ENCODE results near the gene PRKN.
"Not testable (repeated sequence)": the region's sequence is repeated elsewhere in the genome, so short reads cannot be mapped to it uniquely, and the experiment has no call there.

Gene PRKN

DNA sequence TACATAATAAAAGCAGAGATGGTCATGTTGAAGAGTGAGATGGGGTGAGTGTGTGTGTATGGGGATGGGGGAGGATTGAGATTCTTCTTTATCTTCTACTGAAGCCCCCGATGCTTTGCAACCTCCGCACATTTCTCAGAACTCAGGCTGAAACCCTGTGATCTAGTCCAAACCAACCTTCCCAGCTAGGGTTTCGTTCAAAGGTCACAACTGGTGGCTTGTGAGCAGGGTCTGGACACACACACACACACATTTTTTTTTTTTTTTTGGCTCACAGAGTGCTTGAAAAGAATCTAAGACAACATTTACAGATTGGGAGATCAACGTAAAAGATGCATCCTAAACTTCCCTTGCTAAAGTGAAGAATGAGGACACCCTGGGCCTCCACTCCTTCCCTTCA is 1228.7 kb downstream of the PRKN start:
- no peak for DNase-seq

DNA sequence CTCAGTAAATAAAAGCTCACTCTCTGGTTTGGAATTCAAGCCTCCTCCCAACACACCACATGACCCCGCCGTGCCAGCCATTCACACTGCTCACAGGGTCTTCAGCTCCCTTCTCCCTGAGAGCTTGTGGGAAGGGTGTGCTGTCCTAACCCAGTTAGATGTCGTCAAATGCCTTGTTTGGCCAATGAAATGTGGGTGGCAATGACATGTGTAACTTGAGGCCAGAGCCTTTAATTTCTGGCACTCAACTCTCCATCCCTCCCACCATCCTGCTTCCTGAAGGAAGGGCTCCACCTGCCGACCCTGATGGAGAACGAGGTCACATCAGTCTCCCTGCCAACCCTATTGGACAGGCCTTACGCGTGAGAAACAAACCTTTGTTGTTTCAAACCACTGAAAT is 1229.2 kb downstream of the PRKN start:
- no peak for DNase-seq

DNA sequence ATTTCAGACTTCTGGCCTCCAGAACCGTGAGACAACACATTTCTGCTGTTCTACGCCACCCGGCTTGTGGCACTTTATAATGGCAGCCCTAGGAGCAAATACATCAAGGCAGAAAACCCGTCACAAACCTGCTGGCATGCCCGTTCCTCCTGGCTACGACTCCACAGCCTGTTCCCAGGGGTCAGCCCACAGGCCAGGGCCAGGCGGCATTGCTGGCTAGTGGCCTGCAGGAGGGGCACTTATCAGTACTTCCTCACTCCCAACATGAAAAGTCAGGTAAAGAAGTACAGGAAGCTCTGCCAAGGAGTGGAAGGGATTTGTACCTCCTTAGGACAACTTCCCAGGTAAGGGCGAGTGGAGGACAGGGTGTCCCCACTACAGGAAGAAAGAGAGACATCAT is 1230.6 kb downstream of the PRKN start:
- DNase-seq = no peak

DNA sequence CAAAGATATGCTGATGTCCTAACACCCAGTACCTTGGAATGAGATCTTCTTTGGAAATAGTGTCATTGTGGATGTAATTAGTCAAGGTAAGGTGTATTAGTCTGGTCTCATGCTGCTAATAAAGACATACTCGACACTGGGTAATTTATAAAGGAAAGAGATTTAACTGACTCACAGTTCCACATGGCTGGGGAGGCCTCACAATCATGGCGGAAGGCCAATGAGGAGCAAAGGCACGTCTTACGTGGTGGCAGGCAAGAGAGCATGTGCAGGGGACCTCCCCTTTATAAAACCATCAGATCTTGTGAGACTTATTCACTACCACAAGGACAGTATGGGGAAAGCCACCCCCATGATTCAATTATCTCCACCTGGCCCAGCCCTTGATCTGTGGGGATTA is 1231.3 kb downstream of the PRKN start:
- DNase-seq = not testable (repeated sequence)

DNA sequence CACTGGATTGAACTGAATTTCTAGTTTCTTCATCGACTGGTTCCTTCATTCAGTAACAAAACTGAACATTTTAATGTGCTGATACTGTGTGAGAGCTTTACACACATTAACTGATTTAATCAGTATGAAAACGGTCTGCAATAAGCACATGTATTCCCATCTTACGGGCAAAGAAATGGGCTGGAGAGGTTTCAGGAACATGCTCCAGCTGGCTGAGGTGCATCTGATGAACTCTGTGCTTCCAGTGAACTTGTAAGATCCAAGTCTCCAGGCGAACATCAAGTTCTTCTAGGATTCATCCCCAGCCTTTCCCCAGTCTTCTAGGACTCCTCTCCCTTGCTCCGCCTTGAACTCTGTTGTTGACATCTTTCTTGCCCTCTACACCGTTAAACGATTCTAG is 1233.0 kb downstream of the PRKN start:
- DNase-seq = no peak

DNA sequence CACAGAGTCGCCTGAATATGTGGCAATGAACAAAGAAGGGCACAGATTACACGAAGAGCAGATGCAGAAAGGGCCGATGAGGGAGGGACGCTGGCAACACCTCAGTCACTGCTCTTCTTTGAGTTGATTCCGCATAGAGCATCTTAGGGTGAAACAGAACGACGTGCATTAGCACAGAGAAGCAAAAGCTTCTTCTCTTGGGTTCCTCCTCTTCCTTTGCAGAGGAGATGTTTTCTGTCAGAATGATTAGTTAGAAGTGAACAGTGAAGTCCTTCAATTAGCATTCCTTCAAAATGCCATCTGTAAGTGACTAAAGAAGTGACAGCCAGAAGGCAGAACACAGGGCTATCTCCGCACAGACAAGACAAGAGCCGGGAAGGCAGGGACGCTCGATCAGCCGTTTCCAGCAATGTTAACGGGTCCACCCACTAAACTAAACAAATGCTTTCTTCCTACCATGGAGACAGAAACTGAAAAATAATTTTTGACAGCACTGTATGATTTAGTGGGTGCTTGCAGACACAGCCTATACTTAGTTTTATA is 1233.9 kb downstream of the PRKN start:
- no peak for DNase-seq

DNA sequence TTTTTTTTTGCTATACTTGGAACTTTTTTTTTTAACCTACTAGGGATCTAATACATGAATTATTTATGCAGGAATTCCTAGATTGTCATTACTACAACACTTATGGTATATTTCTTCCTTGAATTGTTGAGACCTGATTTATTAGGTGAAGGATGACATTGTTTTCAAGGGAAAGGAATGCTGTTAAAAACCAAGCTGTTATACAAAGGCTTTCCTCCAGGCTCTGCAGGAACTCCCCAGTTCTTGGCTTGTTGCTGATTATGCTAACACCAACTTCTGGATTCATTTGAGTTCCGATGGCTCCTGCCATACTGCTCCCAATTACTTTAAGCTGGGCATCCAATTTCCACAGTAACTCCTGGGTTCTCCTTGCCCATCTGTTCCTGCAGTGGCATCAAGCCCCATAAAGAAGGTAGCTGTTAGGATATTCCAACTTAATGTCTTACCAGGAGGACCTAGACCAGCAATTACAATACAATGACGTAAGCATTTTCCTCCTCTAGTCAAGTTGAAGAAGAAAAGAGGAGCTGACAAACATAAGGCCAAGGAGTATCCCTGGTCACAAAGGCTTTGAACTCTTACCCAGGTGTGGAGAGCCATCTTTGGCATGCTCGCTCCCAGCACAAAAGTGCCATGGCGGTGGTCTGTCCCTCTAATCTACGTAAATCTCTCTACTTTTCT is 1237.8 kb downstream of the PRKN start:
- no peak for DNase-seq

DNA sequence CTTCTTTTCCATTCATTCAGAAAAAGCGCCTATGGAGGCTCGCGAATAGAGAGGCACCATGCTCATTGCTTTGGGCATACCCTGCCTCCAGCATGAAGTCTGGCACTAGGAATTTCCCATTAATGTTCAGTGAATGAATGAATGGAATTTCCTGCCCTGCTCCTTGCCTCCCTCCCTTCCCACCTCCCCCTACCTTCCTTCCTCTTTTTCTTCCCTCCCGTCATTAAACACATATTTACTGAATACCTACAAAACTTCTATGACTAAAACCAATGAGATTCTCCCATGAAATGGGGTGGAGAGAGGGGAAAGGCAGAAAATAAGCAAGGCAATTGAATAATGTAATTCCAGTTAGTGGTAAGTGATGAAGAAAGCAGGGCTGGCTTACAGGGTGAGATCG is 1239.9 kb downstream of the PRKN start:
- no peak for DNase-seq

DNA sequence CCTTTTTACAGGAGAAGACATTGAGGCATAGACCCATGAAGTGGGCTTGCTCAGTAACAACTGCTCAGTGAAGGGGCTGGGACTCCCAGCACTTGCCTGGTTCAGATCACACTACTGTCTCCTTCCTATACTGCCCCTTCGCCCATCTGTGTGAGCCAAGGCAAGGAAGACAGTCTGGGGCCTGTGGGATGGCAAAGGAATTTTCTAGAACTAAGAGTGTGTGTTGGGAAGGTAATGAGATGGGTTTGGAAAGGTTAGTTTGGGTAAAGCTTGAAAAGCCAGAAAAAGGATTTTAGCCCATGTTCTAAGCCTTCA is 1240.4 kb downstream of the PRKN start:
- DNase-seq = no peak

DNA sequence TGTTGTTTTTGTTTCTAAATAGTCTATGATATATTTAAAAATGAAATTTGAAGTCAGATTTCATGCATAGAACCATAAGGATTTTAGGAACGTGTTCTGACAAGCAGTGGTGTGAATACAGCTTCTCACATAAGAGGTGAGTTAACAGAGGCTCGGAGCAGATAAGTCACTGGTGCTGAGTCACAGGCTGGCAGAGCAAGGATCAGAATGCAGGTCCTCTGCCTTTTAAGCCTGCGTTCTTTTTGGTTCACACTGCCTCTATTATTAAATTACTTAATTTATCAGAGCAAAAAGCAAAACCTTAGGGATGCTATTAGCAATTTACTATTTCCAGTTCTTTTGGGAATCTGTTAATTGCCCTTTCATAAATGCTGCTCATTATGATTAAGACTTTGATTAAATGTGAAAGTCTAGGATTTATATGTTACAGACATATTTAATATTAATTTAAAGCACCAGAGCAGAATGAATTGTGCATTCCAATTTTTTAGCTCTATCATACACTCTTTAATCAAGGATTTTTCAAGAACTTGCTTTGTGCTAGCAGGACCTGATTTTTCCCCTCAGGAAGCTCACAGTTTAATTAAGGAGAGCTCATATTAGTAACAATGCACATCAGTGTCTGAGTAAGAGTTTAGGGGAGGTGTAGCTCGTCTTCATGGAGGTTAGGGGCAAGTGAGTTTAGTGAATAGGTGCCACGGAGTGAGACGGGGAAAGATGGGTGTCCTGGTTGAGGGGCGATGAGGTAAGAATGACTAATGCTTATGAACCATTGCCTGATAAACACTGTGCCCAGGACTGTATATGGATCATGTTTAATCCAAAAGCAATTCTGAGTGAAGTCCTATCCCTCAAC is 1241.0 kb downstream of the PRKN start:
- no peak for DNase-seq

DNA sequence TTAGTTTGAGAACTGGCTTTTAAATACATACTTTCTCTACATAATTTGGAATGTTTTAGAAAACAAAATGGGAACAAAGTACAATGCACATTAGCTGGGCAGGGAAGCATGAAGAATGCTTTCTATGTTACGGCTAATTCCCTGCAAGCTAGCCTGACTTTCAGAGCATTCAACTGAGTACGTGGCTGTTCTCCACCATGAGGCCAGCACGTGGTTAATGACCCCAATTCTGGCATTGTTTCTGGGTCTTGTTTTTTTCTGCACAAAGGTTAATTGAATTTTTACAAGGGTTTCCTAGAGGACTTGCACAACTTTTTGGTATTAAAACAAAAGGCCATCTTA is 1245.1 kb downstream of the PRKN start:
- DNase-seq = no peak

DNA sequence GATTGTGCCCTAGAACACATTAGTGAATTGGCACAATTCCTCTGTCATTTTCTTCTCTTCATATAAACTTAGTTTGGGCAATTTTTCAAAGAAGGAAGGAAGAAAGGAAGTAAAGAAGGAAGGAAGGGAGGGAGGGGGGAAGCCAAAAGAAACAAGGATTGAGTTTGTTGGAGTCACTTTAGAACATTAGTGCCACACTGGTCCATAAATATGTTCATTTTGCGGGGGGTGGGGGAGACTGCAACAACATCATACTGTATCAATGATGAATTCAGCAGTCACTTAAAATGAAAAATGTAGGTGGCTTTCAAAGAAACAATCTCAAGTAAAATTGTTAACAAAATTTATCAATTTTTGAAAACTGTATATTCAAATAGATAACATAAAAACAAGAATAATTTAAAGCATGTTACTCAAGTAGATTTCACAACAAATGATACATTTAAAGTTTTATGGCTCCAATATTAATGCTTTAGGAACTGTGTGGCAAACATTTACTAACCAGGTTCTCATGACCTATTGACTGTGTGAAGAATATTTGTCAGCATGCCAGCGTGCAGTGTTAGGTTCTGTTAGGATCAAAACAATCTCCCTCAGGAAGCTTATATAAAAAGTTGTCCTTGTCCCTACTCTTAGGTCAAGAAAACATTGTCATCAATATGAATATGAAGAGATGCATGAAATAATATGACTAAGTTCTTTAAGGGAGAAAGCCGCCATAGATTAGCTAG is 1245.6 kb downstream of the PRKN start:
- DNase-seq = no peak

DNA sequence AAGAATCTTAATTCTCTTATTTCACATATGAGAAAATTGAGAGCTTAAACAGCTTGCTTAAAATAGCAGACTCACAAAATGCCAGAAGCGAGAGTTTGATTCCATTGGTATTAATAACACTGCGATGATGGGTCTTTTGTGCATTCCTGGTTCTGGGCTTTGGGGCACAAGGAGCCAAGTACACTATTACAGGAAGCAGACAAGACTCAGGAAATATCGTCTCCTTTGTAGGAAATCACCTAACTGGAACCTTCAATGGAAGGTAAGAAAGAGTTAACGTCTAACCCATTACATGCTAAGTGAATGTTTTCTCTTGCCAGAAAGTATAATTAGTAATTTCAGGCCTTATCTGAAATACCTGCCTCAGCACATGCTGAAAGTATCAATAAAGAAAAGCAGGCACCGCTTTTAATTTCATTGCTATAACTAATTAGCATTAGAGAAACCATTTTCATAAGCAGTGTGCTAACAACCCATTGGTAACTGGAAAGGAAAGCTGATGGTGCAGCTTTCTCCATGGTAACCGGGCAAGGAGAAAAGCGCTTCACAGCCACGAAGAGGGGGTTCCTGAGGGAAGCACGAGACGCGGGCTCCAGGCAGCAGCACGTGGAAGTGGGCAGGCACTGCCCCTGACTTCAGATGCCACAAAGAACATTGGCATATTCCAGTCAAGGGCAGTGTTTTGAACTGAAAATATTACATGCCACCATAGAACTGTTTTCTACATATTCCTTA is 1247.0 kb downstream of the PRKN start:
- no peak for DNase-seq

DNA sequence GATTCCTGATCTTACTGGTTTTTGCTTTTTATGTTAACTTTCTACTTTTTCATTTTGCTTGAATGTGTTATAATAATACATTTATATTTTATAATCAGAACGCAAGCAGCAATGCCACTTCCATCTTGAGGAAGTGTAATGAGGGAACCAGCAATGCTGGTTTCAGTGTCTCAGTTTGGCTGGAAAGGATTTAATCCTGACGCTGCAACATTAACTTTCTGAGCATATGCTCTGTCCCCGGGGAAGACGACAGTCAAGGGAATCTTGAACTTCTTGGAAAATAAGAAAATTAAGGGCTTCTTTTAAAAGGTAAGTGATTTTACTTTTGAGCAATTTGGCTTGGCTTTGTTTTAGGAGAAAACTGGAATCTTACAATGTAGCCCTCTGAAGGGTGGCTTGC is 1248.2 kb downstream of the PRKN start:
- no peak for DNase-seq

DNA sequence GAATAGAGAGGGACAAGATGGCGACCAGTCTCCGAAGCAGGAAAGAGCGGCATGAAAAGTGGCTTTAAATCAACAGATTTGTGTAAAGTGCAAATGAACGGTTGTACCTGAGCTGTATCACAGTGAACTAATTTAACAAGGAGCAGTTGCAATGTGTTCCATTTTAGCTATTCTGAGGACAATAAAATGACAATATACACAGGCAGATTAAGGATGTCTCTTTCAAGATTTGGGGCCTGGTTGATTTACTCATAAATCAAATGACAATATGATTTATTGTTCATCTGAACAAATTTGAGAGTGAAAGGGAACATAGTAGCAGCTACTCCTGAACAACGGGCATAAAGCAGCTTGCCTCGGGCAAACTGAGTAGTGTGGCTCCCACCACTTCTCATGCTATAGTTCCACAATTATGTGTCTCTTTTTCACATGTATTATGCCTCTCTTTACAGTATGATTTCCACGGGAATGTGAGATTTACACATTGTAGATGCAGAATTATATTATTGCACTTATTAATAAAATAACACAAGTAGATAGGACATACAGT is 1249.6 kb downstream of the PRKN start:
- DNase-seq = no peak

DNA sequence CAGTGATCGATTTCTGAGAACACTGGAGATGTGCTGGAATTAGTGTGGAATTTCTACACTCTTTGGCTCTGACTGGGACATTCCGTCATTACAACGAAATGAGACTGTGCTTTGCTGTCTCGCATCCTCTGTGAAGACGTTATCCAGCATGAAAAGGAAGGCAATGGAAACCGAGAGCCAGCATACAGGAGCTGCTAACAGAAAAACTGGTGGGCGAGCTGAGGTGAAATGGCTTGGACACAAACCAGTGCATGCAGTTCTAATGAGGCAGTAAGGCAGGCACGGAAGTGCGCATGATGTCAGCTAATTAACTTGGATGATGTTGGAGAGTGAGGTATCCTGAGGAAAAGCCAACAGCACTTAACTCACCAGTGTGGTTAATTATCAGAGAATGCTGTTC is 1250.9 kb downstream of the PRKN start:
- DNase-seq = no peak

DNA sequence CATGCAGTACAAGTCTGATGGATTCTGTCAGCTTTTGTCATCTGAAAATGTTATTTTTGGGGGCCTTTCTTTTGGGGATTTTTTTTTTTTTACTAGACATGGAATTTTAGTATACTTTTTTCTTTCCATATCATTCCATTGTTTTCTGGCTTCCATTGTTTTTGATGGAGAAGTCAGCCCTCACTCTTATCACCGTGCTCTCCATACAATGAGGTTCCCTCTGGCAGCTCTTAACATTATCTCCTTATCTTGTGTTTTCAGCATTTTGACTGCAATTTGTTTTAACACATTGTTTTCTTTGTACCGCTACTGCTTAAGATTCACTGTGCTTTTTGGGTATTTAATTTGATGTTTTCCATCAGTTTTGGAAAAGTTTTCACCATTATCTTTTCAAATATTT is 1262.2 kb downstream of the PRKN start:
- DNase-seq = no peak

DNA sequence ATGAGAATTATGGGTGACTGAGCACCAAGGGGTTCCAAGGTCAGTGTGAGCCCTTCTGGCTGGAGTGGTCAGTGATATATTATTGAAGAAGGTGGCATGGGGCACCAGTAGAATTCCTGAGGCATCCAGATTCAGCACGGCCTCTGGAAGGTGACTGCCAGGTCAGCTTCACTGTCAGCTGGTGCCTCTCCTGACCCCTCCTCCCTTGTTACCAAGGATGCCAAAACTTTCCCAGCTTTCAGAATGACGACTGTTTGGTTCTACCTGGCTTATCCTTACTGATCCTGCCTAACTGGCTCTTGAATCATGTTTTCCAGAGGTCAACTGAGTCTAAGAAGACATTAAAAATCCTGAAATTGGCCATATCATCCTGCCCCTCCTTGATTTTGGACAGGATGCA is 1264.5 kb downstream of the PRKN start:
- no peak for DNase-seq

DNA sequence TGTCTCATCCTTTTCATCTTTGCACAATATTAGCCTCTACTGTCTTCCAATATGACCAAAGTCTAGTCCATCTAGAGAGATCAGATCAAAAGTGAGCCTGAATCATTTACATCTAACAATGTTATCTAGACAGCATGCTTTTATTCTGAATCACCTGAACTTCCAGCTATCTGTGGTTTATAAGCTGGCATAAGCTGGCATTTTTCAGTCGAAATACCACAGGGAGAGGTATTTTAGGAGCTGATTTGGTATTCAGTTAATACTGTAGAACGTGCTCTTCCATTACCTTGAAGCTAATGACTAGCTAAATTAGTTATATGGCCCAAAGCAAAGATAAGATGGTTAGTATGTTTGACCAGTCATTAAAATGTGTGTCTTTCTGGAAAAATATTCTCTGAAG is 1265.4 kb downstream of the PRKN start:
- no peak for DNase-seq

DNA sequence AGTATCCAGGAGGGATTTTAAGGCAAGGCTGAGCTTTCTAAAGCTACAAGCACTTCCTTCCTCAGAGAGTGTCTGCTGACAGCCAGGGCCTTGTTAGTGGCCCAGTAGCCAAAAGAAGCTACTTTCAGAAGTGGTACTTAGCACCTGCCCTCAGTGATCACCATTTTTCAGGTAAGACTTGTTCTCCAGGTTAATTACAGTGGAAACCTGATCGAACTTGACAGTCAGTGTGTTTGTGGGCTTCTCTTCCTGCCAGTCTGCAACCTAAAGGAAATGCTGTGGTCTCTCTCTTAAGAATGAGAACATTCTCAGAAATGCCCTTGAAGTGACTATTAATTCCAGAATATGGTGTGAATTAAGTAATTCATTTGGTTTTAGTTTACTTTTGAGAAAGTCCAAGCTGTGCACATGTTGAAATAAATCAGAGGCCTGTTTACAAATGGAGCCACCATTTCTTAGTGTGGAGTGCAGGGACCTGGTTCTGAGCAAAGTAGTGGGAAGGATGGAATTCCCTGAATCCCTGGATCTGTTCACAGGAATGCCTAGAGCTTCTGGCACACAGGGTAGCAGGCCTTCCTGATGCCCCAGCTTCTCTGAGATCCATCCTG is 1268.5 kb downstream of the PRKN start:
- DNase-seq = no peak

DNA sequence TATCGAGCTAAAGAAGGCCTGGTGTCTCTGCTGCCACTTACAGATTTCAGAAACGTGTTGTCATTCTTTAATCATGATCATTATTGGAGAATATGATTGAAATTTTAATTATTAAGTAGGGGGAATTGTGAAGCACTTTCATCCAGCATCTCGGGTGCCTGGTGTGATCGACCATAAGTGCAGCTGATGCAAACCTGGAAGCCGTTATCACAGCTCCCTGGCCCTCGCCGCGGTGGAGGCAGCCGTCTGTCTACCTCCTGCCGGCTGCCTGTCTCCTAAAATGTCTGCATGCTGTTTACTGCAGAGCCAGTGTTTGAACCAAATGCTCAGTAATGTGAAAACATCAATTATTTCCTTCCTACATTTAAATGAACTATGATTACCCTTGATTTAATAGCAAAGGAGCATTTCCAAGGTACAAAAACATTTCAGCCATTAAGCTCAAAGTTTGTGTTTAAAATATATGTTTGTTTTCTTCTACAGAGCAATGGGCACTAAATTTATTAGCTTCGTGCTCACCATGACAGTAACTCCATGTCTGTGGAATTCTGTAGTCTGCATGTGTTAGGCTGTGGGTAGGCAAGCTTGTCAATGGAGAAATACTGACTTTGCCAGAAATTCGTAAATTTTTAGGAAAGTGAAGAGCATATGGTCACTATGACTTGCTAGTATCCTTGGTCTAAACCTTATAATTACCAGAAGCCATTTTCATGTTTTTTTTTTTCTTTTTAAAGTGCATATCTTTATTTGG is 1269.2 kb downstream of the PRKN start:
- DNase-seq = no peak

DNA sequence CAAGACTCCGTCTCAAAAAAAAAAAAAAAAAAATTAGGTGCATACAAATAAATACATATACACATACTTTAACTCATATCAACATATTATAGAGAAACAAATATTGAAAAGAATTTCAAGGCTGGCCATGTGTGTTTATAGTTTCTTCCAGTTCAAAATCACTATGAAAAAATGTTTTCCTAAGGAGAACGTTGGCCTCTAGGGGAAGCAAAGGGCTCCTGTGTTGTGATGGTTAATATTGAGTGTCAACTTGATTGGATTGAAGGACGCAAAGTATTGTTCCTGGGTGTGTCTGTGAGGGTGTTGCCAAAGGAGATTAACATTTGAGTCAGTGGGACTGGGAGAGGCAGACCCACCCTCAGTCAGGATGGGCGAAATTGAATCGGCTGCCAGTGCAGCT is 1271.7 kb downstream of the PRKN start:
- no peak for DNase-seq

Measured in stimulated activated CD4-positive, alpha-beta T cell treated with anti-CD3 and anti-CD28 coated beads, Interleukin-4, amount 100 ng/mL, for 4 hours (primary cell).